ENCODE measurements around the gene CRADD.

GRCh38 chr12:93938931-93939330 is 261.8 kb downstream of the CRADD start:
- TF ChIP-seq CTCF (IDR thresholded peaks at IDR 0.05; ENCODE audit: extremely low read depth in 1 of 2, insufficient read depth in 1 of 2, low read depth in 1 of 2, low read length in 2 of 2) (no peak), POLR2A (IDR thresholded peaks at IDR 0.05; ENCODE audit: low read depth, low read length) (no peak), EZH2 (IDR thresholded peaks at IDR 0.05; ENCODE audit: borderline replicate concordance, low read depth, low read length, severe bottlenecking) (no peak)
